ENCODE data around the gene ZNF83. TPM values are rescaled to one million over a fixed set of nuclear protein-coding genes. Genes with fewer than 3 reads are reported as not detected.

The ZNF83 gene
- total and polyA plus RNA-seq, 7 donors: 5.8 to 96.7 (median 49.2) TPM

GRCh38 chr19:52567921-52568320 is 70.2 kb downstream of the ZNF83 start:
- H3K36me3 ChIP-seq: peaks cover 0 to 9% (median 3%) of the 10 kb centered on the region in 4 donors
- no peak overlapping the region for H3K4me3 ChIP-seq
- no peak for DNase-seq
- H3K4me1 ChIP-seq: peaks cover 0 to 21% (median 13%) of the 10 kb centered on the region in 4 donors
- no peaks in the 10 kb centered on the region for H3K27me3 ChIP-seq
- intact Hi-C loops (cut with DNase I): no loop called here
- H3K27ac ChIP-seq: no peak overlapping the region
- H3K9me3 ChIP-seq: peaks cover 0 to 10% (median 0%) of the 10 kb centered on the region in 4 donors
- no peak for TF ChIP-seq EP300 (IDR thresholded peaks at IDR 0.05)
- no peak for TF ChIP-seq POLR2A (IDR thresholded peaks at IDR 0.05)
- no peak for TF ChIP-seq POLR2AphosphoS5 (IDR thresholded peaks at IDR 0.05)
- no peak for TF ChIP-seq CTCF (IDR thresholded peaks at IDR 0.05)
- WGBS, 2 donors: 97% methylated on average over 14 of the region's 14 CpGs

GRCh38 chr19:52566588-52566987 is 71.6 kb downstream of the ZNF83 start:
- WGBS, 2 donors: 89 to 95% methylated on average over 2 of the region's 2 CpGs
- no peak for TF ChIP-seq CTCF (IDR thresholded peaks at IDR 0.05)
- no peak for TF ChIP-seq POLR2AphosphoS5 (IDR thresholded peaks at IDR 0.05)
- TF ChIP-seq EP300 (IDR thresholded peaks at IDR 0.05): no peak
- no peak for TF ChIP-seq POLR2A (IDR thresholded peaks at IDR 0.05)
- Histone ChIP-seq H3K36me3 (peaks cover 0 to 15% (median 3%) of the 10 kb centered on the region in 4 donors), H3K4me3 (no peak overlapping the region), H3K27me3 (no peaks in the 10 kb centered on the region), H3K9me3 (peaks cover 0 to 21% (median 0%) of the 10 kb centered on the region in 4 donors), H3K27ac (no peak overlapping the region), H3K4me1 (peaks cover 0 to 20% (median 12%) of the 10 kb centered on the region in 4 donors)
- intact Hi-C loops (cut with DNase I): no loop called here
- DNase-seq: no peak

GRCh38 chr19:52566121-52566520 is 72.0 kb downstream of the ZNF83 start:
- peaks cover 0 to 16% (median 10%) of the 10 kb centered on the region in 4 donors for H3K4me1 ChIP-seq
- H3K27ac ChIP-seq: no peak overlapping the region
- peaks cover 0 to 19% (median 3%) of the 10 kb centered on the region in 4 donors for H3K36me3 ChIP-seq
- H3K27me3 ChIP-seq: no peaks in the 10 kb centered on the region
- WGBS, 2 donors: 89 to 97% methylated on average over 6 of the region's 6 CpGs
- TF ChIP-seq EP300 (IDR thresholded peaks at IDR 0.05) (no peak), POLR2A (IDR thresholded peaks at IDR 0.05) (no peak), POLR2AphosphoS5 (IDR thresholded peaks at IDR 0.05) (no peak), CTCF (IDR thresholded peaks at IDR 0.05) (no peak)
- intact Hi-C loops (cut with DNase I): no loop called here
- H3K4me3 ChIP-seq: no peak overlapping the region
- DNase-seq: no peak
- H3K9me3 ChIP-seq: peaks cover 0 to 23% (median 0%) of the 10 kb centered on the region in 4 donors

Small RNA genes within 50 kb of the gene (small RNA-seq; reads per million reads assigned to genes)
- 0 reads per million in 3 donors for gene RPL39P34

Other genes with a start within 250 kb of the ZNF83 start
- gene ZNF528, start 240.5 kb downstream of the ZNF83 start, total RNA-seq: 10 to 100 TPM; 15.5 to 27.4 (median 20.2) TPM
- gene ZNF528, start 240.5 kb downstream of the ZNF83 start, polyA plus RNA-seq: 10 to 100 TPM in 1 of 3 donors, 1 to 10 TPM in 2; 1.8 to 10.5 (median 9.6) TPM
- under 1 TPM in 2 of 4 donors, not detected in 2; 0.36 to 0.49 TPM for gene ZNF534, start 209.2 kb downstream of the ZNF83 start, total RNA-seq
- under 1 TPM in 1 of 3 donors, not detected in 2; 0.09 TPM for gene ZNF534, start 209.2 kb downstream of the ZNF83 start, polyA plus RNA-seq
- 1 to 10 TPM; 1.2 to 2.5 (median 2.4) TPM for gene ZNF578, start 184.8 kb downstream of the ZNF83 start, total RNA-seq
- 1 to 10 TPM in 1 of 3 donors, not detected in 2; 1.1 TPM for gene ZNF578, start 184.8 kb downstream of the ZNF83 start, polyA plus RNA-seq
- 10 to 100 TPM; 13.0 to 26.6 (median 18.7) TPM for gene ZNF808, start 110.7 kb downstream of the ZNF83 start, total RNA-seq
- gene ZNF808, start 110.7 kb downstream of the ZNF83 start, polyA plus RNA-seq: 1 to 10 TPM; 1.8 to 7.5 (median 3.5) TPM
- gene ZNF701, start 68.1 kb downstream of the ZNF83 start, total RNA-seq: 10 to 100 TPM; 12.4 to 22.4 (median 14.8) TPM
- 10 to 100 TPM in 1 of 3 donors, 1 to 10 TPM in 2; 4.8 to 11.9 (median 5.5) TPM for gene ZNF701, start 68.1 kb downstream of the ZNF83 start, polyA plus RNA-seq
- gene ZNF611, start 96.7 kb upstream of the ZNF83 start, total RNA-seq: 10 to 100 TPM in 2 of 4 donors, 1 to 10 TPM in 2; 5.4 to 10.8 (median 8.8) TPM
- 1 to 10 TPM; 2.3 to 7.0 (median 3.0) TPM for gene ZNF611, start 96.7 kb upstream of the ZNF83 start, polyA plus RNA-seq
- 1 to 10 TPM; 6.8 to 9.4 (median 8.2) TPM for gene ZNF600, start 148.4 kb upstream of the ZNF83 start, total RNA-seq
- gene ZNF600, start 148.4 kb upstream of the ZNF83 start, polyA plus RNA-seq: 1 to 10 TPM; 1.8 to 6.5 (median 3.9) TPM
- gene ZNF28, start 183.3 kb upstream of the ZNF83 start, total RNA-seq: 1 to 10 TPM; 6.4 to 9.1 (median 7.5) TPM
- 1 to 10 TPM; 4.8 to 6.7 (median 6.4) TPM for gene ZNF28, start 183.3 kb upstream of the ZNF83 start, polyA plus RNA-seq
- gene ZNF468, start 219.3 kb upstream of the ZNF83 start, total RNA-seq: 10 to 100 TPM in 3 of 4 donors, 1 to 10 TPM in 1; 9.8 to 17.1 (median 11.6) TPM
- gene ZNF468, start 219.3 kb upstream of the ZNF83 start, polyA plus RNA-seq: 10 to 100 TPM in 2 of 3 donors, 1 to 10 TPM in 1; 6.9 to 15.0 (median 10.2) TPM